Fibroblast of lung (primary cell): ENCODE measurements around the gene PHTF1.

Source experiments
- EZH2 ChIP-seq: IDR thresholded peaks from 2 replicates; pipeline ENCODE4 v1.5.1; 2012; ENCODE audit warnings: low read length, control low read depth, mild to moderate bottlenecking; ENCODE audit errors: missing control alignments
- TF ChIP-seq, protein P1 (sequence below), 2 donors: IDR thresholded peaks in 1 of 2; conservative IDR thresholded peaks in 1 of 2; 1 replicate in 1 of 2; 2 replicates in 1 of 2; pipeline ENCODE4 v1.5.1; 2011 to 2012; ENCODE audit warnings: low read length in 2 of 2, control low read depth in 1 of 2, inconsistent platforms in 1 of 2, low read depth in 1 of 2, mild to moderate bottlenecking in 1 of 2

DNA sequence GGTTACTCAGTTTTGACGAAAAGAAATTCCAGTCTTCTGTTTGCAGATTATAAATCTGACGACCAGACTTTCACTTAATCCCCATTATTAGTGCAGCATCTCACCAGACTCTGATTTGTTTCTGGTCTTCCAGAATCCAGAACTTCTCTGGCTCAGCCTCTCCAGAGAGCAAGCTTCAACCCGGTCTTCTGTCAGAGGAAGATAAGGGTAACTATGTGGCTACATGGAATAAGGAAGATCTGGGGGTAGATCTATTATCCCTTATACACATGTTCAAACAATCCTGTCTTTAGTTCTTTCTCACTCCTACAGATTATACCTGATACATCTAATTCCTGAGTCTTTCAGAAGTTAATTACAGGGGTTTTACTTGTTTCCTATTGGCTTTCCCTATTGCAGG lies 9.9 kb downstream of the PHTF1 start:
- TF ChIP-seq EZH2, result no peak
- TF ChIP-seq, protein P1, sequence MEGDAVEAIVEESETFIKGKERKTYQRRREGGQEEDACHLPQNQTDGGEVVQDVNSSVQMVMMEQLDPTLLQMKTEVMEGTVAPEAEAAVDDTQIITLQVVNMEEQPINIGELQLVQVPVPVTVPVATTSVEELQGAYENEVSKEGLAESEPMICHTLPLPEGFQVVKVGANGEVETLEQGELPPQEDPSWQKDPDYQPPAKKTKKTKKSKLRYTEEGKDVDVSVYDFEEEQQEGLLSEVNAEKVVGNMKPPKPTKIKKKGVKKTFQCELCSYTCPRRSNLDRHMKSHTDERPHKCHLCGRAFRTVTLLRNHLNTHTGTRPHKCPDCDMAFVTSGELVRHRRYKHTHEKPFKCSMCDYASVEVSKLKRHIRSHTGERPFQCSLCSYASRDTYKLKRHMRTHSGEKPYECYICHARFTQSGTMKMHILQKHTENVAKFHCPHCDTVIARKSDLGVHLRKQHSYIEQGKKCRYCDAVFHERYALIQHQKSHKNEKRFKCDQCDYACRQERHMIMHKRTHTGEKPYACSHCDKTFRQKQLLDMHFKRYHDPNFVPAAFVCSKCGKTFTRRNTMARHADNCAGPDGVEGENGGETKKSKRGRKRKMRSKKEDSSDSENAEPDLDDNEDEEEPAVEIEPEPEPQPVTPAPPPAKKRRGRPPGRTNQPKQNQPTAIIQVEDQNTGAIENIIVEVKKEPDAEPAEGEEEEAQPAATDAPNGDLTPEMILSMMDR (conservative IDR thresholded peaks at IDR 0.05 in 1 of 2, IDR thresholded peaks at IDR 0.05 in 1 of 2; ENCODE audit: low read depth in 1 of 2, low read length in 2 of 2), result no peak
